CD4-positive, alpha-beta T cell treated with Interleukin-17A for 4 hours (primary cell): ENCODE data around the gene SMAP1.
"Not testable (repeated sequence)": the region's sequence is repeated elsewhere in the genome, so short reads cannot be mapped to it uniquely, and the experiment has no call there.

Experiments used
- DNase-seq: peaks from one replicate; pipeline ENCODE4 v3.0.0-alpha.2; 2020; ENCODE audit warnings: mixed read lengths

SMAP1 gene

DNA sequence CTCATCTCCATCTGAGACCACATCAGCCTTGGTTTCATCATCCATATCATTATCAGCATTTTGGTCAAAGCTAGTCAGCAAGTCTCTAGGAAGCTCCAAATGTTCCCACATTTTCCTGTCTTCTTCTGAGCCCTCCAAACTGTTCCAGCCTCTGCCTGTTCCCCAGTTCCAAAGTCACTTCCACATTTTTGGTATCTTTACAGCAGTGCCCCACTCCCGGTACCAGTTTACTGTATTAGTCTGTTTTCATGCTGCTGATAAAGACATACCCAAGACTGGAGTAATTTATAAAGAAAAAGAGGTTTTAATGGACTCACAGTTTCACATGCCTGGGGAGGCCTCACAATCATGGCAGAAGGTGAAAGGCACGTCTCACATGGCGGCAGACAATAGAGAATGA, 74.8 kb downstream of the SMAP1 start:
- DNase-seq: not testable (repeated sequence)

- DNase-seq: no peak
Observed at GRCh38 chr6:70753870-70754380, 86.2 kb downstream of the SMAP1 start.

GRCh38 chr6:70758883-70759282, 91.2 kb downstream of the SMAP1 start:
- no peak for DNase-seq

DNA sequence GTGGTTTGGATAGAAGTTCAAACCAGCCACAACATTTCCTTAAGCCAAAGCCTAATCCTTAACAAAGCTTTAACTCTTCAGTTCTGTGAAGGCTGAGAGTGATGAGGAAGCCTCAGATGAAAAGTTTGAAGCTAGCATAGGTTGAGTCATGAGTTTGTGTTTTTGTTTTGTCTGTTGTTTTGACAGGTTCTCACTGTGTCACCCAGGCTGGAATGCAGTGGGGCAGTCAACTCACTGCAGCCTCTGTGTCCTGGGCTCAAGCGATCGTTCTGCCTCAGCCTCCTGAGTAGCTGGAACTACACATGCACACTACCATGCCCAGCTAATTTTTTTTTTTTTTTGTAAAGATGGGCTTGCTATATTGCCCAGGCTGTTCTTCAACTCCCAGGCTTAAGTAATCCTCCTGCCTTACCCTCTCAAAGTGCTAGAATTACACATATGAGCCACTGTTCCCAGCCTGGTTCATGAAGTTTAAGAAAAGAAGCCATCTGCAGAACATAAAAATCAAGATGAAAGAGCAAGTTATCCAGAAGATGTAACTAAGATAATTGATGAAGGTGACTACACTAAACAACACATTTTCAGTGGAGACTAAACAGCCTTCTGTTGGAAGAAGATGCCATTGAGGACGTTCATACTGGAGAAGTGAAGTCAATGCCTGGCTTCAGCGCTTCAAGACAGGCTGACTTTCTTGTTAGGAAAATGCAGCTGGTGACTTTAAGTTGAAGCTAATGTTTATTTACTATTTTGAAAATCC, 96.2 kb downstream of the SMAP1 start:
- no peak for DNase-seq

DNA sequence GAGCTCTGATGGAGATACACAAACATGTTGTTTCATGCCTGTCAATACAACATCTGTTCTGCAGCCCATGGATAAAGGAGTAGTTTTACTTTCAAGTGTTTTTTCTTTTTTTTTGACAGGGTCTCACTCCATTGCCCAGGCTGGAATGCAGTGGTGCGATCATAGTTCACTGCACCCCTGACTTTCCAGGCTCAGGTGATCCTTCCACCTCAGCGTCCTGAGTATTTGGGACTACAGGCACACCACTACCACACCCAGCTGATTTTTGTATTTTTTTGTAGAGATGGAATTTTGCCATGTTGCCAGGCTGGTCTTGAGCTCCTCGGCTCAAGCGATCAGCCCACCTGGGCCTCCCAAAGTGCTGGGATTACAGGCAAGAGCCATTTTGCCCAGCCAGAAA, 97.0 kb downstream of the SMAP1 start:
- no peak for DNase-seq

GRCh38 chr6:70771351-70771750, 103.7 kb downstream of the SMAP1 start:
- DNase-seq: not testable (repeated sequence)

DNA sequence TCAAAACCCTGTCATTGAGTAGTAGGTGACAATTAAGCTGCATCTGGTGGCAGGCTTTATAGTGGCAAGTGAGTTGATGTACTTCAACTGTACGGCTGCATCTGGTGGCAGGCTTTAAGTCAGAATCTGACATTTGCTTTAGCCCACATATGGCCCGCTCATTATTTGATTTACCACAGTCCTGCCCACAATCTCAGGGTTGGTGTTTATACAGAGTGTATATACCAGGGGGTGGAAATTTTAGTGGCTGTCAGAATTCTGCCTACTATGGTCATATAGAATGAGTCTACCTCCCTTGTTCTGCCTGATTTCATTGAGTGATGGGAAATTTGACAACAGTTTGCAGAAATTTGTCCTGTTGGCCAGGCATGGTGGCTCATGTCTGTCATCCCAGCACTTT, 112.3 kb downstream of the SMAP1 start:
- DNase-seq: no peak

GRCh38 chr6:70790483-70791224, 123.0 kb downstream of the SMAP1 start:
- DNase-seq: no peak

- DNase-seq: no peak
Observed at GRCh38 chr6:70797625-70798024, 129.9 kb downstream of the SMAP1 start.

GRCh38 chr6:70806086-70806485, 138.4 kb downstream of the SMAP1 start:
- no peak for DNase-seq

DNA sequence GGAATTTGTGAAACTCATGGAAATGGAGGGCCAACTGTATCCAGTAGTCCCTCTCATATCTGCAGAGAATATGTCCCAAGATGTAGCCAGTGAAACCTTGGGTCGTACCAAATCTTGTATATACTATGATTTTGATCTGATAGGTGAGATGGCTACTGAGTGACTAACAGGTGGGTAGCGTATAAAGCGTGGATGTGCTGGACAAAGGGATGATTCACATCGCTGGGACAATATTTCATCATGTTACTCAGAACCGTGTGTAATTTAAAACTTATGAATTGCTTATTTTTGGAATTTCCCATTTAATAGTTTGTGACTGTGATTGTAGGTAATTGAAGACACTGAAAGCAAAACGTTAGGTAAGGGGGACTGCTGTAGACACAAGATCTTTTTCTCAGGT, 144.1 kb downstream of the SMAP1 start:
- DNase-seq: no peak

DNA sequence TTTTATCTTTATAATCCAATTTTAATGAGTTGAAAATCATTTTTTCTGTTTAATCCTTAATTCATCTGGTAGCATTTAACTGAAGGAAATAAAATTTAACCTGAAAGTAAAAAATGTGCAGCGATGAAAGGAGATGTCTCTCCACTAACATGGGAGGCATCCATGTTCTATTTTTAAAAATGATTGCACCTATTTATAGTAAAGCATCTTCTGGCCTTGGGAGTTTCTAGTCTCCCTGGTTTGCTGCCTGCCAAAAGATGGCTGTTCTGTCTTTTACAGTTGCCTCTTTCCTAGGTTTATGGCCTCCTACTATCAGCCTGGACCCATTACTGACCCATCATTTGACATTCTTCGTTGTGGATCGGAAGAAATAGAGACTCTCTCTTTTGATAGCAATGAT, 146.2 kb downstream of the SMAP1 start:
- no peak for DNase-seq

GRCh38 chr6:70819646-70820045, 152.0 kb downstream of the SMAP1 start:
- DNase-seq: no peak

- no peak for DNase-seq
Observed at GRCh38 chr6:70820778-70821177, 153.1 kb downstream of the SMAP1 start.

DNA sequence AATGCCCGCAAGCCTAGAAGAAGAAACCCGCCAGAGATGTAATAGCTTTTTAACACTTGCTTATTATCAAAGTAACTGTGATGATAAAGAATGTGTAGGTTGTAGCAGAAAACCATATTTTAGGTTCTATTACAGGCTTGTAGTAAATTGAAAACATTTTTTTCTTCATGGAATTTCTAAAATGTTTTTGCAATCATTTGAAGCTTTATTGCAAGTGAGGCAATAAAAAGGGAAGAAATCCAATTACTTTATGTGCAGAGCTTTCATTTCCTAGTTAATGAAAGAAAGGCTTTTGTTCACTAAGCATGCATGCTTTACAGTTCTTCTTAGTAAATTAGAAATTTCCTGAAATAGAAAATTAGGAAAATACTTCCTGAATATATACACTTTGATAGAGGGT, 154.1 kb downstream of the SMAP1 start:
- no peak for DNase-seq

GRCh38 chr6:70823651-70824050, 156.0 kb downstream of the SMAP1 start:
- DNase-seq: no peak

- DNase-seq: no peak
Observed at GRCh38 chr6:70831427-70831826, 163.7 kb downstream of the SMAP1 start.

GRCh38 chr6:70834520-70834919, 166.8 kb downstream of the SMAP1 start:
- no peak for DNase-seq

GRCh38 chr6:70838907-70839285, 171.2 kb downstream of the SMAP1 start:
- DNase-seq: no peak

GRCh38 chr6:70839286-70840266, 171.9 kb downstream of the SMAP1 start:
- DNase-seq: no peak

DNA sequence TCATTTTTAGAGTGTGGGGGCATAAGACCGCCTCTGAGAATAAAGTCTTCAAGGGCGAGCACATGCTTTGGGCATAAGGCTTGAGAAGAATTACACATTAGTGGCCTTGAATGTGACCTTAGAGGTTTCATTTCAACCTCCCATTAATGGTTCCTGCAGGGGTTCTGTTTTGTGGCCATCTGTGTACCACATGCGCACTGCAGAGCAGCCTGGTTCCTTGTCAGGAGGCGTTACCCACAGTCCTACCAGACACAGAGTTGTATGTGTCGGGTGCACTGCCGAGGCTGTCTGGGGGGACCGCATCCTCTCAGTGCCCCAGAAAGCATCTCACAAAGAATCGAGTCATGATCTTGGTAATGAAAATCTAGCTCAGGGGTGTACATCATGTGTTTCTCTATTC, 173.4 kb downstream of the SMAP1 start:
- no peak for DNase-seq

DNA sequence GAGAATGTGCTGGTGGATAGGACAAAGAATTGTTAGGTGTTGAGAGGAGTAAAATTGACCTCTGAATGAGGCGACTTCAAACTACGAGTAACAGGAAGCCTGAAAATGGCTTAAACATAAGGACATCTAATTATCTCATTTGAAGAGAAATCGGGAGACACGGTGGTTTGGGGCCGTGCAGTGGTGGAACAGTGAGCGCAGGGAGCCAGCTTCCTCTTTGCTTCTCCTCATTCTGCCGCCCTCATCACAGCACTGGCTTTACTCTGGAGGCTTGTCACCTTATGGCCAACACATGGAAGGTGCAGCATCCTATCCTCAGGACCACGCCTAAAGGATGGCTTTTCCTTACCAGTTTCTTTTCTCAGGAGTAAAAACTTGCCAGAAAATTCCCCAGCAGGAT, 174.9 kb downstream of the SMAP1 start:
- DNase-seq: no peak

- DNase-seq: no peak
Observed at GRCh38 chr6:70843328-70843918, 175.7 kb downstream of the SMAP1 start.
